Measurements from ENCODE around the gene PMM1. TPM values are rescaled to one million over a fixed set of nuclear protein-coding genes. Genes with fewer than 3 reads are reported as not detected.

The PMM1 gene
- total RNA-seq, 4 donors from 2014 or later = 38.6 to 182 (median 81.7) TPM

- no peak for TF ChIP-seq CTCF (IDR thresholded peaks at IDR 0.05; ENCODE audit: low read depth)
Measured at GRCh38 chr22:41544671-41545476, 44.8 kb downstream of the PMM1 start.

GRCh38 chr22:41543854-41544670 lies 45.6 kb downstream of the PMM1 start, which contains the start of gene POLR3H:
POLR3H (minus strand) TSS chr22:41544470; CDS start chr22:41544101, 369 bp downstream.
- no peak for TF ChIP-seq CTCF (IDR thresholded peaks at IDR 0.05; ENCODE audit: low read depth)

GRCh38 chr22:41542224-41542623 lies 47.4 kb downstream of the PMM1 start:
- TF ChIP-seq CTCF (IDR thresholded peaks at IDR 0.05; ENCODE audit: low read depth) = no peak

- no peak for TF ChIP-seq CTCF (IDR thresholded peaks at IDR 0.05; ENCODE audit: low read depth)
Measured at GRCh38 chr22:41541484-41541883, 48.2 kb downstream of the PMM1 start.

- TF ChIP-seq CTCF (IDR thresholded peaks at IDR 0.05; ENCODE audit: low read depth) = no peak
Measured at GRCh38 chr22:41540365-41540764, 49.3 kb downstream of the PMM1 start.

- no peak for TF ChIP-seq CTCF (IDR thresholded peaks at IDR 0.05; ENCODE audit: low read depth)
Measured at GRCh38 chr22:41540006-41540315, 49.7 kb downstream of the PMM1 start.
